OCI-LY7 (cell line): ENCODE data around the gene MZB1.

Experiments used
- EZH2phosphoT487 ChIP-seq: fragments of 200-600 bp; sonication (generic); IDR thresholded peaks from 2 replicates; pipeline ENCODE4 v1.6.1; 2018; ENCODE audit warnings: low read depth, borderline replicate concordance, mild to moderate bottlenecking, mixed run types, antibody characterized with exemption, low read length, moderate library complexity, mixed read lengths
- TF ChIP-seq, protein P1 (sequence below): fragments of 200-600 bp; sonication (generic); conservative IDR thresholded peaks from 2 replicates; pipeline ENCODE4 v1.5.1; 2014; ENCODE audit warnings: mild to moderate bottlenecking, antibody characterized with exemption, low read length, moderate library complexity, mixed read lengths

DNA sequence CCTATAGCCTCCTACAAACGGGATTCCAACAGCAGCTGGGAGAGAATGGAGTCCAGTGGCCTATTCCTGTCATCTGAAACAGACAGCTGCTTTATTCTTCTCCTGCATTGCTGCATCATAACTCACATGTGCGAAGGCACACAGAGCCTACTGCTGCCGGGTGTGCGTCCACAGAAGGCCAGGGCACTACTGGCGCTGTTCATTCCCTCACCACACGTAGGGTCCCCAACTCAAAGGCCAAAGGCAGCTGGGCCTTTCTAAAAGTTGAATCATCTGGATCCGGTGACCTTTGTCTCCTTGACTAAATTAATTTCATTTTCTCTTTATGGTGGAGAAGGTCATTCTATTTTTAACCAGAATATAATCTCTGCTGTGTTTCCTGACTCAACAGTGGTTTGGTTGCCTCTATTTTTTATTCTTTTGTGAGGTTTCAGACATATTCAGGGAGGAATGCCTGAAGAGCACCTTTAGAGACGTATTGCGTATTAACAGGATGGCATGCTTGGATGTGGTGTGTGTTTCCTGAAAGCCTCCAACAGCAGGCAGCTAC is 24.9 kb upstream of the MZB1 start:
- TF ChIP-seq, protein P1, sequence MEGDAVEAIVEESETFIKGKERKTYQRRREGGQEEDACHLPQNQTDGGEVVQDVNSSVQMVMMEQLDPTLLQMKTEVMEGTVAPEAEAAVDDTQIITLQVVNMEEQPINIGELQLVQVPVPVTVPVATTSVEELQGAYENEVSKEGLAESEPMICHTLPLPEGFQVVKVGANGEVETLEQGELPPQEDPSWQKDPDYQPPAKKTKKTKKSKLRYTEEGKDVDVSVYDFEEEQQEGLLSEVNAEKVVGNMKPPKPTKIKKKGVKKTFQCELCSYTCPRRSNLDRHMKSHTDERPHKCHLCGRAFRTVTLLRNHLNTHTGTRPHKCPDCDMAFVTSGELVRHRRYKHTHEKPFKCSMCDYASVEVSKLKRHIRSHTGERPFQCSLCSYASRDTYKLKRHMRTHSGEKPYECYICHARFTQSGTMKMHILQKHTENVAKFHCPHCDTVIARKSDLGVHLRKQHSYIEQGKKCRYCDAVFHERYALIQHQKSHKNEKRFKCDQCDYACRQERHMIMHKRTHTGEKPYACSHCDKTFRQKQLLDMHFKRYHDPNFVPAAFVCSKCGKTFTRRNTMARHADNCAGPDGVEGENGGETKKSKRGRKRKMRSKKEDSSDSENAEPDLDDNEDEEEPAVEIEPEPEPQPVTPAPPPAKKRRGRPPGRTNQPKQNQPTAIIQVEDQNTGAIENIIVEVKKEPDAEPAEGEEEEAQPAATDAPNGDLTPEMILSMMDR = no peak
- no peak for TF ChIP-seq EZH2phosphoT487
